Measurements from ENCODE around the gene OIP5. TPM values are rescaled to one million over a fixed set of nuclear protein-coding genes. Genes with fewer than 3 reads are reported as not detected.
"Not testable (repeated sequence)": the region's sequence is repeated elsewhere in the genome, so short reads cannot be mapped to it uniquely, and the experiment has no call there.

OIP5 gene
- total and polyA plus RNA-seq, 9 of the 15 experiments (the other 6 are each of a cell fraction or from before 2014, with no cell fraction given): 8.3 to 54.8 (median 35.3) TPM

GRCh38 chr15:41320805-41321330 is 11.5 kb downstream of the OIP5 start:
- H3K4me1 ChIP-seq (replicated peaks in 1 of 2; ENCODE audit: control insufficient read depth in 2 of 2, insufficient read depth in 2 of 2, low read length in 2 of 2); DNase-seq (ENCODE audit: extremely low read depth in 1 of 4, low spot score in 3 of 4); POLR2A ChIA-PET; ATAC-seq; H3K4me3 ChIP-seq; FAIRE-seq; H3K27me3 ChIP-seq (ENCODE audit: control insufficient read depth in 2 of 2, insufficient read depth in 2 of 2, low read length in 2 of 2); H3K27ac ChIP-seq (ENCODE audit: extremely low read depth, low read depth, low read length); H3K4me2 ChIP-seq (ENCODE audit: insufficient read depth, low read length); H3K9me3 ChIP-seq (replicated peaks; ENCODE audit: control insufficient read depth, insufficient read depth, low read depth, low read length); H3K9me1 ChIP-seq (ENCODE audit: control insufficient read depth, insufficient read depth, low read length); in situ Hi-C loops (cut with MboI); H4K20me1 ChIP-seq (replicated peaks; ENCODE audit: control insufficient read depth, insufficient read depth, low read length); BruUV-seq (replicated peaks); H2AFZ ChIP-seq (ENCODE audit: low read depth, low read length); H3K9ac ChIP-seq (ENCODE audit: insufficient read depth in 1 of 2, low read depth in 2 of 2, low read length in 2 of 2); intact Hi-C loops (cut with micrococcal nuclease); CTCF ChIA-PET (ENCODE audit: low intra/inter-chr PET ratio); H3K79me2 ChIP-seq (ENCODE audit: control insufficient read depth, insufficient read depth, low read length): not testable (repeated sequence)
- peaks cover 32% of the 10 kb centered on the region; the same call in 1 of the 3 replicates for H3K36me3 ChIP-seq (ENCODE audit: control insufficient read depth, insufficient read depth, low read length)
- 96% methylated on average over 12 of the region's 39 CpGs for WGBS (ENCODE audit: insufficient coverage, low coverage, missing lambda C conversion rate)

- ATAC-seq (no peak), DNase-seq (ENCODE audit: extremely low read depth in 1 of 4, low spot score in 3 of 4) (no peak), FAIRE-seq (peak; percentile 78)
- BruUV-seq (replicated peaks): no TSS peak
- no peak overlapping the region for H3K27ac ChIP-seq (ENCODE audit: extremely low read depth, low read depth, low read length)
- 89% methylated on average over 2 of the region's 2 CpGs for WGBS (ENCODE audit: insufficient coverage, low coverage, missing lambda C conversion rate)
- ChIA-PET POLR2A (interaction anchor here (0.7 to 2.4 kb wide), 8 partner anchors 8 to 23 kb away, joined by 3 to 7 read pairs (median 4); partner anchors contain the start of genes NUSAP1 and OIP5), CTCF (ENCODE audit: low intra/inter-chr PET ratio) (no interaction called here)
- TF ChIP-seq HNRNPH1 (optimal IDR thresholded peaks at IDR 0.05; ENCODE audit: low read depth, low read length) (no peak), E2F3 (CRISPR knock-in tag; IDR thresholded peaks at IDR 0.05) (no peak), ZNF165 (CRISPR knock-in tag; IDR thresholded peaks at IDR 0.05; ENCODE audit: borderline replicate concordance) (no peak), CREM (IDR thresholded peaks at IDR 0.05; ENCODE audit: low read depth) (no peak), GTF2A2 (tag; IDR thresholded peaks at IDR 0.05) (no peak), FIP1L1 (IDR thresholded peaks at IDR 0.05; ENCODE audit: low read depth, low read length, poor library complexity, severe bottlenecking) (no peak), ZNF354B (CRISPR knock-in tag; IDR thresholded peaks at IDR 0.05) (no peak), CBX1 (IDR thresholded peaks at IDR 0.05; ENCODE audit: low read depth) (no peak)
- TF ChIP-seq, protein P1, sequence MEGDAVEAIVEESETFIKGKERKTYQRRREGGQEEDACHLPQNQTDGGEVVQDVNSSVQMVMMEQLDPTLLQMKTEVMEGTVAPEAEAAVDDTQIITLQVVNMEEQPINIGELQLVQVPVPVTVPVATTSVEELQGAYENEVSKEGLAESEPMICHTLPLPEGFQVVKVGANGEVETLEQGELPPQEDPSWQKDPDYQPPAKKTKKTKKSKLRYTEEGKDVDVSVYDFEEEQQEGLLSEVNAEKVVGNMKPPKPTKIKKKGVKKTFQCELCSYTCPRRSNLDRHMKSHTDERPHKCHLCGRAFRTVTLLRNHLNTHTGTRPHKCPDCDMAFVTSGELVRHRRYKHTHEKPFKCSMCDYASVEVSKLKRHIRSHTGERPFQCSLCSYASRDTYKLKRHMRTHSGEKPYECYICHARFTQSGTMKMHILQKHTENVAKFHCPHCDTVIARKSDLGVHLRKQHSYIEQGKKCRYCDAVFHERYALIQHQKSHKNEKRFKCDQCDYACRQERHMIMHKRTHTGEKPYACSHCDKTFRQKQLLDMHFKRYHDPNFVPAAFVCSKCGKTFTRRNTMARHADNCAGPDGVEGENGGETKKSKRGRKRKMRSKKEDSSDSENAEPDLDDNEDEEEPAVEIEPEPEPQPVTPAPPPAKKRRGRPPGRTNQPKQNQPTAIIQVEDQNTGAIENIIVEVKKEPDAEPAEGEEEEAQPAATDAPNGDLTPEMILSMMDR (IDR thresholded peaks at IDR 0.05 in 2 of 3, conservative IDR thresholded peaks at IDR 0.05 in 1 of 3; ENCODE audit: insufficient read depth in 2 of 3, low read depth in 1 of 3, low read length in 3 of 3): no peak
- TF ChIP-seq, protein P2, sequence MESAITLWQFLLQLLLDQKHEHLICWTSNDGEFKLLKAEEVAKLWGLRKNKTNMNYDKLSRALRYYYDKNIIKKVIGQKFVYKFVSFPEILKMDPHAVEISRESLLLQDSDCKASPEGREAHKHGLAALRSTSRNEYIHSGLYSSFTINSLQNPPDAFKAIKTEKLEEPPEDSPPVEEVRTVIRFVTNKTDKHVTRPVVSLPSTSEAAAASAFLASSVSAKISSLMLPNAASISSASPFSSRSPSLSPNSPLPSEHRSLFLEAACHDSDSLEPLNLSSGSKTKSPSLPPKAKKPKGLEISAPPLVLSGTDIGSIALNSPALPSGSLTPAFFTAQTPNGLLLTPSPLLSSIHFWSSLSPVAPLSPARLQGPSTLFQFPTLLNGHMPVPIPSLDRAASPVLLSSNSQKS (CRISPR knock-in tag; IDR thresholded peaks at IDR 0.05): no peak
- in situ Hi-C loops (cut with MboI): no loop called here
- H3K36me3 ChIP-seq (ENCODE audit: control insufficient read depth, insufficient read depth, low read length): peaks cover 56% of the 10 kb centered on the region
- H3K9me1 ChIP-seq (ENCODE audit: control insufficient read depth, insufficient read depth, low read length): no peaks in the 10 kb centered on the region
- H4K20me1 ChIP-seq (replicated peaks; ENCODE audit: control insufficient read depth, insufficient read depth, low read length): no peaks in the 10 kb centered on the region
- H3K9me3 ChIP-seq (replicated peaks; ENCODE audit: control insufficient read depth, insufficient read depth, low read depth, low read length): no peaks in the 10 kb centered on the region
- no peak overlapping the region for H2AFZ ChIP-seq (ENCODE audit: low read depth, low read length)
- H3K9ac ChIP-seq (ENCODE audit: insufficient read depth in 1 of 2, low read depth in 2 of 2, low read length in 2 of 2): no peak overlapping the region
- no peak overlapping the region for H3K4me2 ChIP-seq (ENCODE audit: insufficient read depth, low read length)
- H3K27me3 ChIP-seq (ENCODE audit: control insufficient read depth in 2 of 2, insufficient read depth in 2 of 2, low read length in 2 of 2): no peaks in the 10 kb centered on the region
- intact Hi-C loops (cut with micrococcal nuclease): no loop called here
- H3K4me3 ChIP-seq: no peak overlapping the region
- H3K4me1 ChIP-seq (replicated peaks in 1 of 2; ENCODE audit: control insufficient read depth in 2 of 2, insufficient read depth in 2 of 2, low read length in 2 of 2): no peaks in the 10 kb centered on the region
- no peaks in the 10 kb centered on the region for H3K79me2 ChIP-seq (ENCODE audit: control insufficient read depth, insufficient read depth, low read length)
These were observed 23.0 kb downstream of the OIP5 start for GRCh38 chr15:41309226-41309905.

All from K562 (cell line).